DMS153 (cell line): ENCODE data around the gene CYBRD1.
A peak's percentile ranks its signal among the peaks of the same experiment; 100 is the strongest.

Experiments
- DNase-seq: peaks from one replicate; lab custom pipeline; 2025; lab: John Stamatoyannopoulos, UW

CYBRD1 gene

GRCh38 chr2:171553858-171554257 is 31.6 kb downstream of the CYBRD1 start:
- DNase-seq, result peak; percentile 92

- no peak for DNase-seq
Observed at GRCh38 chr2:171554991-171555615, 32.8 kb downstream of the CYBRD1 start.

- no peak for DNase-seq
Observed at GRCh38 chr2:171557363-171557762, 35.1 kb downstream of the CYBRD1 start.

- DNase-seq, result no peak
Observed at GRCh38 chr2:171563301-171563700, 41.0 kb downstream of the CYBRD1 start.

DNA sequence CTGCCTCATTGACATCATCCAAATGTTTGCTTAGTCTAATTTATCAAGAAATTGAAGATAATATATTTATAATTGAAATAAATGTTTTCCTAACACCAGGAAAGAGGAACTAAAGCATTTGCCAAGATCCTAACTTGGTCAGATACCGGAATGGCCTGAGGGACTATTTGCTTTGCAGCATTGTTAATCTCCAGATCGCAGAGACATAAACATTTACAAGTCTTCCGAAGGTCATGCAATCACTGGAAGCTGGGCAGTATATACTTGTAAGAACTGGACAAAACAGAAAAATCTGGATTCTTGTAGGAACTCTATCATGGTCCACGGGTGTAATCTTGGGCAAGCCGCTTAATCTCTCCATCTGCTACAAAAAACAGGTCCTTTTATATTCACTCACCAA is 42.2 kb downstream of the CYBRD1 start:
- DNase-seq, result no peak

GRCh38 chr2:171566057-171566456 is 43.8 kb downstream of the CYBRD1 start:
- no peak for DNase-seq

- no peak for DNase-seq
Observed at GRCh38 chr2:171566753-171567152, 44.5 kb downstream of the CYBRD1 start.

DNA sequence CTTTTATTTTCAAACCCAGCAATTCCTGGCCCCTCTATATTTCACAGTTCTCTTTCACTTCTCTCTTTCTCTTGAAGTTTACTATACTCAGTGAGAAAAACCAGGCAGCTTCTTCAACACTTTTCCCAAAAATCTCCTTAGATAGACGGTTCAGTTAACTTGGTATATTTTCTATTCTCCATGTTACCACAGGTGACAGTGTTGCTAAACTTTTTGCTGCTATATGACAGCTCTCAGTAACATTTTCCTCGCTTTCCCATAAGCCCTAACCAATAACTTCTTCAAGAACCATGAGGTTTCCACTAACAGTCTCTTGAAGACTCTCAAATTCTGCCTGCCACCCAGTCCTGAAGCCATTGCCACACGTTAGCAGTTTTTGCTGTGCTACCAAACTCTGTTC is 45.8 kb downstream of the CYBRD1 start:
- no peak for DNase-seq

DNA sequence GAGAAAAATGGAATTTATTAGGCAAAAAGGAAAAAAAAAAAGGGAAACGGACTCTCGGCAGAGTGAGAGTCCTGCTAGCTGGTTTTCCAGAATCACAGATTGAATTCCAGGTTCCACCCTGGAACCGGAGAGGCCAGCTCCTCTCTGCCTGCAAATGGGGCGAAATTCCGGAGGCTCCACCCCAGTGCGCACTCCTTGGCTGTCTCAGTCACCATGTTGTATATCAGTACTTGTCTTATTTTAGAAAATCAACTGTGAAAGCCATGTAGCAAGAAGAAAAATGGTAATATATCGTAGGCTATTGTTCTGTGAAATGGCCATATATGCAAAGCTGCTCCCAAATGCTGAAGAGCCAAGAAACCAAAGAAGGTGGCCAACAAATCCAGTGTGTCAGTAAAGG is 49.4 kb downstream of the CYBRD1 start:
- no peak for DNase-seq

GRCh38 chr2:171574149-171574795 is 52.0 kb downstream of the CYBRD1 start:
- DNase-seq, result peak; percentile 50

DNA sequence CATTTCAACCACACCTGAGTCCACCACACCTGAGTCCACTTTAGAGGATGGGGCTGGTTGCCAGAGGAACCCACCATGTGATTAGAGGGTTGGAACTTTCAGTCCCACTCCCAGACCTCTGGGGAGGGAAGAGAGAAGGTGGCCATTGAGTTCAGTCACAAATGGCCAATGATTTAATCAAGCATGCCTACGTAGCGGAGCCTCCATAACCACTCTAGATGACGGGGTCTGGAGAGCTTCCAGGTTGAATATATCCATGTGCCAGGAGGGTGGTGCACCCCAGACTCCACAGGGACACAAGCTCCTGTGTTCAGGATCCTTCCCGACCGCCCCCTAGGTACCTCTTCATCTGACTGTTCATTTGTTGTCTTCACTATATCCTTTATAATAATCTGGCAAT is 53.3 kb downstream of the CYBRD1 start:
- DNase-seq, result no peak

- DNase-seq, result no peak
Observed at GRCh38 chr2:171578127-171578803, 56.0 kb downstream of the CYBRD1 start.

- no peak for DNase-seq
Observed at GRCh38 chr2:171579481-171579880, 57.2 kb downstream of the CYBRD1 start.

DNA sequence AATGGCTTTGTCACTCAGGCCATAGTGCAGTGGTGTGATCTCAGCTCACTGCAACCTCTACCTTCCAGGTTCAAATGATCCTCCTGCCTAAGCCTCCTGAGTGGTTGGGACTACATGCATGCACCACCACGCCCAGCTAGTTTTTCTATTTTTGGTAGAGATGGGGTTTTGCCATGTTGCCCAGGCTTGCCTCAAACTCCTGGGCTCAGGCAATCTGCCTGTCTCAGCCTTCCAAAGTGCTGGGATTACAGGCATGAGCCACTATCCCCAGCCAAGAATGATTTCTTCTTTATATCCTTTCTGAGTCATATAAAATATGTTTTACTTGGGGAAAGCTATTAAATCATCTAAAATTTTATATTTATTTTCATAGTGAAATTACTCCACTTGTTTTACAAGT is 61.3 kb downstream of the CYBRD1 start:
- no peak for DNase-seq

GRCh38 chr2:171584001-171584400 is 61.7 kb downstream of the CYBRD1 start:
- DNase-seq, result no peak

- no peak for DNase-seq
Observed at GRCh38 chr2:171587132-171587531, 64.9 kb downstream of the CYBRD1 start.

DNA sequence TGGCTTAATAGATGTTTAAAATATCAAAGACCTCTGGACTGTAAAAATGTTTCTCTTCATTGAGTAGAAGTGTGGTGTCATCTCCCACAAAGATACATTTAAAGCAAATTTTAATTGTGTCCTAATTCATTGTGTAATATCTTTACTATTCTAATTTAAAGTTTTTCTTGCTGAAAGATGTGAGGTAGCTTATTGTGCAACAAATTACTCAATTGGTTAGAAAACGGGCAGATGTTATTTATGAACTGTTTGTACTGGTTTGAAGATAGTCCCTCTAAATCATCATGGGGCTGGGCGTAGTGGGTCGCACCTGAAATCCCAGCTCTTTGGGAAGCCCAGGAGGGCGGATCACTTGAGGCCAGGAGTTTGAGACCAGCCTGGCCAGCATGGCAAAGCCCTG is 65.3 kb downstream of the CYBRD1 start:
- no peak for DNase-seq

DNA sequence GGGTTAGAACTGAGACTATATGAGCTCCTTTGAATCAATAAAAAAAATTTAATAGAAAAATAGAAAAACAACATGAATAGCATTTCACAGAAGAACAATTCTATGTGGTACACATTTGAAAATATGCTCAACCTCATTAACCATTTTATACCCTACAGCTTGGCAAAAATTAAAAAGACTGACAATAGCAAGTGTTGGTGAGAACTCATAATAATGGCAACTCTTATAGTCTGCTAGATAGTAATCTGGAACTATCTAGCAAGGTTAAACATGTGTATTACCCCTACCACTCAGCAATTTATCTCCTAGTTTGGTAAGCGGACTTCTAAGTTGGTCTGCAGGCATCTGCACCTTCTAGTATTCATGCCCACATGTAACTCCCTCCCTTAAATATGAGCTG is 67.8 kb downstream of the CYBRD1 start:
- DNase-seq, result no peak

- DNase-seq, result no peak
Observed at GRCh38 chr2:171592036-171592555, 69.8 kb downstream of the CYBRD1 start.

DNA sequence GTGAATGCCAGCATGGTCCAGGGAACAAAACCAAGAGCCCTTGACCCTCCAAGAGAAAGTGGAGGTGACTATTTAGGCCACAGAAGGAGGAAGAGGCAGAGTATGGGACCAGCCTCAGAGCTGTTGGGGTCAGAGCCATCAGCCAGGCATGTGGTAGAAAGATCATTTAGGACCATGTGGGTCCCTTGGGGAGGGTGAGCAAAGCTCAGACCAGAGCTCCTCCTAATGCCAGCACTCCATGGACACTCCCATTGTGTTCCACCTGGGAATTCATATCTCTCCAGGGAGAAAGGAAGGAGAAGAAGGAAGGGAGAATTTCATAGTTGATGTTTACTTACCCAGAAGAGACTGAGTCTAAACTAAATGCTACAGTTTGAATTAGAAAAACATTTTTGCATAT is 73.2 kb downstream of the CYBRD1 start:
- no peak for DNase-seq

GRCh38 chr2:171595896-171596295 is 73.6 kb downstream of the CYBRD1 start:
- DNase-seq, result no peak

DNA sequence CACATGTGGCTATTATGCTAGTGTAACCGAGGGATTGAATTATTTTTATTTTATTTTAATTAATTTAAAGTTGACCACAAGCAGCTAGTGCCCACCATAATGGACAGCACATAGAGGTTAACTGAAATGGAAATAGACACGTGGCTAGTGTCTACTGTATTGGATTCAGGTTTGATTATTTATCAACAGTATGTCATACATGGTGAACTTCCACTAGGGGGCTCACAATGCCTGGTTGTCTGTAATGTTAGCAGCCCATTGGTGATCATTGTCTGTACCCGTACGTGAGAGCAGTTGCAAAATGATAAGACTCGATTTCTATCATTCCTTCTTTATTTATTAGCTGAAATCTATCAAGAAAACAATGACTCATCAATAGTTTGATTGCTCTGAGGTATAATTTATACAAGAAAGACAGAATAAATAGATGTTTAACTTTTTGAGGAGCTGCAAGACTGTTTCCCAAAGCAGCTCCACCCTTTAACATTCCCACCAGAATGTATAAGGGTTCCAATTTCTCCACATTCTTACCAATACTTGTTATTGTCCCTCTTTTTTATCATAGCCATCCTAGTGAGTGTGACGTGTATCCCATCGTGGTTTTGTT is 76.5 kb downstream of the CYBRD1 start:
- peak; percentile 58 for DNase-seq

DNA sequence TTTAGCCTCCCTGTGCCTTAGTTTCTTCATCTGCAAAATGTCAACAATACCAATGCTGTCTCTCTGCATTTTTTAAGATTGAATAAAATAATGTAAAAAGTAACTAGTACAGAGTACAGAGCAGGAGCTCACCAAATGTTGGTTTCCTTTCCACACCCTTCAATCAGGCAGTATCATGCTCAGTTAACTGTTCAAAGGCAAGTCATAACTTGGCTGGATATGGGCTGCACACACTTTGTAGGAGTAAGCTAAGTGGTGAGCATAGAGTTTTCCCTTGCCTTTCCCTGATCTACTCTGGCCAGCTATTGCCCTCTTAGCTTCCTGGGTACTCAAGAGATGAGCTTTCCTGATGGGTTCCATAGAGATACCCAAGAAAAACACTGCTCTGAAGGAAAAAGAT is 77.9 kb downstream of the CYBRD1 start:
- no peak for DNase-seq
